Stimulated activated CD4-positive, alpha-beta T cell treated with anti-CD3 and anti-CD28 coated beads, Interleukin-2, amount 100 ng/mL, for 48 hours (primary cell): ENCODE measurements around the gene NBPF11.
"Not testable (repeated sequence)": the region's sequence is repeated elsewhere in the genome, so short reads cannot be mapped to it uniquely, and the experiment has no call there.

Experiments used
- DNase-seq, 2 donors: peaks; one replicate each; pipeline ENCODE4 v3.0.0-alpha.2; 2020

NBPF11 gene

GRCh38 chr1:148150014-148150413 lies 2.1 kb downstream of the NBPF11 start:
- not testable (repeated sequence) for DNase-seq

DNA sequence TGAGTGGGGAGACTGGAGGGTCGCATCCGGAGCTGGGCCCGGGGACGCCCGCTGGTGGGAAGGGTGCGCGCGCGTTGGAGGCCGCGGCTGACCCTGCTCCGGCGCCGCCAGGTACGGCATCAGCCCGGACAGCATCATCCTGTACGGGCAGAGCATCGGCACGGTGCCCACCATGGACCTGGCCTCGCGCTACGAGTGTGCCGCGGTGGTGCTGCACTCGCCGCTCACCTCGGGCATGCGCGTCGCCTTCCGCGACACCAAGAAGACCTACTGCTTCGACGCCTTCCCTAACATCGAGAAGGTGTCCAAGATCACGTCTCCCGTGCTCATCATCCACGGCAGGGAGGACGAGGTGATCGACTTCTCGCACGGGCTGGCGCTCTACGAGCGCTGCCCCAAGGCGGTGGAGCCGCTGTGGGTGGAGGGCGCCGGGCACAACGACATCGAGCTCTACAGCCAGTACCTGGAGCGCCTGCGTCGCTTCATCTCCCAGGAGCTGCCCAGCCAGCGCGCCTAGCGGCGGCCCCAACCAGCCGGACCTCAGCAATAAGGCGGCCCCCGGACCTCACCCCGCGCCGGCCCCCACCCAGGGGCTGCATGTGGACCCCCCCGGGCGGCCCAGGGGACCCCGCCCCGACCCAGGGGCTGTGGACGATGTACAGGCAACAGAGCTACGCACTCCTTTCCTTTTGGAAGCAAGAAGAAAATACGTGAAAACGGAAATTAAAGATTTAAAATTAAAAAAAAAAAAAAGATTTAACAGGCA lies 2.8 kb downstream of the NBPF11 start:
- DNase-seq = not testable (repeated sequence)

- DNase-seq = not testable (repeated sequence)
Observed at GRCh38 chr1:148147052-148147838, 4.8 kb downstream of the NBPF11 start.

DNA sequence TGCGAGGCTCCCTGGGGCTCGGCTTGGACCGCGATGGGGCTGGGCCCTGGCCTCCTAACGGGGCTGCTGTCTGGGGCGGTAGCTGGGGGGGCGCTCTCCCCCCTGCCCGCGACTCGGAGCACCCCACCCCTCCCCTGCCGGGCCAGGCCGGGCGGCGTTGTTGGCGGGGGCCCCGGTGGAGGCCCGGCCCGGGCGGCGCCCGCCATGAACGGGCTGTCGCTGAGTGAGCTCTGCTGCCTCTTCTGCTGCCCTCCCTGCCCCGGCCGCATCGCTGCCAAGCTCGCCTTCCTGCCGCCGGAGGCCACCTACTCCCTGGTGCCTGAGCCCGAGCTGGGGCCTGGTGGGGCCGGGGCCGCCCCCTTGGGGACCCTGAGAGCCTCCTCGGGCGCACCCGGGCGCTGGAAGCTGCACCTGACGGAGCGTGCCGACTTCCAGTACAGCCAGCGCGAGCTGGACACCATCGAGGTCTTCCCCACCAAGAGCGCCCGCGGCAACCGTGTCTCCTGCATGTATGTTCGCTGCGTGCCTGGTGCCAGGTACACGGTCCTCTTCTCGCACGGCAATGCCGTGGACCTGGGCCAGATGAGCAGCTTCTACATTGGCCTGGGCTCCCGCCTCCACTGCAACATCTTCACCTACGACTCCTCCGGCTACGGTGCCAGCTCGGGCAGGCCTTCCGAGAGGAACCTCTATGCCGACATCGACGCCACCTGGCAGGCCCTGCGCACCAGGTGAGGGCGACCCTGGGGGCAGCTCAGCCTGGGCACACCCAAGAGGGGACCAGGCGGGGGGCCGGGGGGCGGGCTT lies 5.7 kb downstream of the NBPF11 start:
- not testable (repeated sequence) for DNase-seq

DNA sequence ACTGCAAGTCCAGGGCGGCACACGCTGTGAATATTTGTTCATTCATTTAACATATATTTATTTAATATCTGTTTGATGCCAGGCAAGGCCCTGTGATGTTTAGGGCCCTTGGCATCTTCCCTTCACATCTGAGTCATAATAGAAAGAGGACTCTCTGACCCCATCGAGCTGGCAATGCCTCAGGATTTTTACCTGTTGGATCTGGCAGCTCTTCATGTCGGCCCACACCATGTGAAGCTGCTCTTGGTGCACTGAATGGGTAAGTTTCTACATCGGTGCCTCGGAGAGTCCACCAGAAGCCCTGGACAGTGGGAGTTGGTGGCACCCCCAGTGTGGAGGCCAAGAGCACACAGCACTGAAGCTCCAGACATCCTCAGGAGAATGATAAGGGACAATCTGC lies 8.9 kb downstream of the NBPF11 start:
- not testable (repeated sequence) for DNase-seq

DNA sequence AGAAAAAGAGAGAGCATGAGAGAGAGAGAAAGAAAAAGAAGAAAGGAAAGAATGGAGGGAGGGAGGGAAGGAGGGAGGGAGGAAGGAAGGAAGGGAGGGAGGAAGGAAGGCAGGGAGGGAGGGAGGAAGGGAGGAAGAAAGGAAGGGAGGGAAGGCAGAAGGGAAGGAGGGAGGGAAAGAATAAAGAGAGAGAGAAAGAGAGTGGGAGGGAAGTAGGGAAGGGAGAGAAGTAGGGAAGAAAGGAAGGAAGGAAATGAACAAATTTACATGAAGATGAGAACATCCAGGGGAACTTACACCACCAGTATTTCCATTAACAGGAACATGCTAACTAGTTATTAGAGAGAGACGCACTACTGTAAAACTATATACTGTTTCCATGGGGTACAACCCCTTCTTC lies 10.1 kb downstream of the NBPF11 start:
- DNase-seq = not testable (repeated sequence)

DNA sequence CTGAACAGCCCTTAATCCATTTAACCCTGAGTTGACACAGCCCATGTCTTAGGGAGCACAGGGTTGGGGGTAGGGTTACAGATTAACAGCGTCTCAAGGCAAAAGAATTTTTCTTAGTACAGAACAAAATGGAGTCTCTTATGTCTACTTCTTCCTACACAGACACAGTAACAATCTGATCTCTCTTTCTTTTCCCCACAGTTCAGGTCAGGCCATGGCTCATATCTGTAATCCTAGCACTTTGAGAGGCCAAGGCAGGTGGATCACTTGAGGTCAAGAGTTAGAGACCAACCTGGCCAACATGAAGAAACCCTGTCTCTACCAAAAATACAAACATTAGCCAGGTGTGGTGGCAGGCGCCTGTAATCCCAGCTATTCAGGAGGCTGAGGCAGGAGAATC lies 13.5 kb downstream of the NBPF11 start:
- not testable (repeated sequence) for DNase-seq

- DNase-seq = not testable (repeated sequence)
Observed at GRCh38 chr1:148122341-148122740, 29.7 kb downstream of the NBPF11 start.

GRCh38 chr1:148120395-148120794 lies 31.7 kb downstream of the NBPF11 start:
- DNase-seq = not testable (repeated sequence)

GRCh38 chr1:148095732-148096131 lies 56.3 kb downstream of the NBPF11 start:
- DNase-seq = not testable (repeated sequence)

DNA sequence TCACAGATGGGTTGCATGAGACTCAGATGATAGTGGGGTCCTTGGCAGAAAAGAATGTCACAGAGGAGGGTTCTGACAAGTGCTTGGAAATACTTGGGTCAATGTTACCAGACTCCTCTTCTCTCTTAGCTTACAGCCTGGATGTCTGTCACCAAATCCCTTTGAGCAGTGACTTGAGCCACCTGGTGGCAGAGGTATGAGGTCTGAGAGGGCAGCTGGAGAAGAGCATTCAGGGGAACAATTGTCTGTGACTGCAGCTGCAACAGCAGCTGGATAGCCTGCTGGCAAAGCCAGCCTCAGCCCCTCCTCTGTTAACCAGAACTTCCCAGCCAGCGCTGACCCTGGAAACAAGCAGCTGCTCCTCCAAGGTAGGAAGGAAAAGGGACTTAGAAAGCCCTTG lies 65.9 kb downstream of the NBPF11 start:
- not testable (repeated sequence) for DNase-seq

DNA sequence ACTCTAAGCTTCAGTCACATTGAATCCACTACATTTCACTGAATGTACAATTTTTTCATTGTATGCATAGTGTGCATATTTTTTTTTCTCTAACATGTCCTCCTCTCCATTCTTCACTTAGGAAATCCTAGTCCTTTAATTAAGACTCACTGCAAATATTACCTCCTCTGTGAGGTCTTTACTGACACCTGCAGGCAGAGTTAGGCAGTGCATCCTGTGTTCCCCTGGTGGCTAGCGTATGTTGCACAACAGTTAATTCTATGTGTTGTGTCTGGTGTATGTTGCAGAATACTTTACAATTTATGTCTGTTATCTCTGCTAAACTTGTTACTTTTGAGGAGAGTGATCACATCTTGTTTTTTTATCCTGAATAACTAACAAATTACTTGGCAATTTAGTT lies 70.9 kb downstream of the NBPF11 start:
- DNase-seq = not testable (repeated sequence)

GRCh38 chr1:148078632-148079519 lies 73.2 kb downstream of the NBPF11 start:
- not testable (repeated sequence) for DNase-seq

- not testable (repeated sequence) for DNase-seq
Observed at GRCh38 chr1:148078090-148078489, 74.0 kb downstream of the NBPF11 start.

DNA sequence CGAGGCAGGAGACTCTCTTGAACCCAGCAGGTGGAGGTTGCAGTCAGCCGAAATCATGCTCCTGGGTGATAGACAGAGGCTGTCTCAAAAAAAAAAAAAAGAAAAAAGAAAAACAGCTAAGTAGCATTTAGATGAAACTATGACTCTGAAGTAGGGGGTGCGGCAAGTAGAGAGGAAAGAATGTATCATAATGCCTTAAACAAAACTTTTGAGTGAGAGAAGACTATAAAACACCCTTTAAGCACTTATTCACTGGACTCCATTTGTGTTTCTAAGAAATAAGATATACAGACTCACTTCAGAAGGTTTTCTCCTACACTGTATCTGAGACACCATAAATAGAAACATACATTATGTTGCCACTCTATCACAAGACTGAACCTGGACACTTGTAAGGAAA lies 74.6 kb downstream of the NBPF11 start:
- not testable (repeated sequence) for DNase-seq

- DNase-seq = not testable (repeated sequence)
Observed at GRCh38 chr1:148073392-148073791, 78.7 kb downstream of the NBPF11 start.

GRCh38 chr1:148068606-148069005 lies 83.5 kb downstream of the NBPF11 start:
- DNase-seq = not testable (repeated sequence)

DNA sequence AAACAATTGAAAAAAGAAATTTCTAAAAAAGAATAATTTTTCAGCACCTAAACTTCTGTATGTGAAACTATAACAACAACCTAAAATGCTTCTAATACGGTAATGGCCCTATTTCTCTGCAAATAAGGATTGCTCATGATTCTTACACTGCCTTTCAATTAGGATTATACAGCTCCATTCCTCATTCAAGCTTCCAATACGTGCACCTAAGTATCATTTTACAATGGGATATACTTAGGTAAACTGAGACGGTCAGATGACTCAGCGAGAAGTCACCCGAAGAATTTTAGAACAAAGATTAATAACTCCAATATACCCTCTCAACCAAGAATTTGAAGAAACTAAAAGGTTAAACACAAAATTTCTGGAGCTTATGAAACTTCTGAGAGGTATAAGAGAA lies 83.9 kb downstream of the NBPF11 start:
- not testable (repeated sequence) for DNase-seq

DNA sequence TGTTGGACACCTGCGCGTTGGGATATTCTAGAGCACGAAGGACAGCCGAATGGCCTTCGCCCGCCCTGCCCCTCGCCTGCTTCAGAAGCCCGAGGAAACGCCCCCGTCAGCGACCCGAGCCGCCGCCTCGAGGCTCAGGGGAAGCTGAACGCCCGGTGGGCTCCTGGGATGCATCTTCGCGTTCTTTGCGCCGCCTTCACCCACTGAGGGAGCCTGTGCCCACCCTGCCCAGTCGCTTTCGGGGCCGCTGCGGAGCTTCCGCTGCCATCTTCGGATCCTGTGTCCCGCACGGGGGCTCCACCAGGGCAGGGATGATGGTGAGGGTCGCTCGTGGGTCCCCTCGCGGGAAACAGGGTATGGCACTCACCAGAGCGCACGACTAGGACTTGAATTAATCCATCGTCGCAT lies 91.8 kb downstream of the NBPF11 start:
- DNase-seq = not testable (repeated sequence)

DNA sequence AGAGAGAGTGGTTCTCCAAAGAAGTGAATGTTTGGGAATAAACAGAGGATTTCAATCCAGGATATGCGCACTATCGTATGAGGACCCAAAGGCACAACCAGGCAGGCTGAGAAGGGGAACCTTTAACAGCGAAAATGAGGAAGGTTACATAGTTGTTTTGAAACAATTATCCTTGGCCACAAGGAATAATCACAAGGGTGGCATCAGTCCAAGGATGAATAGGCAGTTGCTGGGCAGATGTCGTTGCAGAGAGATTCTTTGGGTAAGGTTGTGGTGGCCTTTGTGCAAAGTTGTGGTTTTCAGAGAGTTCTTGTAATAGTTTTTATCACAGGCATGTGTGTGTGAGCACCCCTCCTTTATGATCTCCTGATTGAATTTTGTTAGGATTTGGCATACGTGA lies 94.7 kb downstream of the NBPF11 start:
- not testable (repeated sequence) for DNase-seq
